Colonic mucosa (tissue), 4 donors: ENCODE measurements around the gene EPAS1. TPM values are rescaled to one million over a fixed set of nuclear protein-coding genes. Genes with fewer than 3 reads are reported as not detected.

Experiments
- DNase-seq: peaks from one replicate; pipeline ENCODE4 v3.0.0-alpha.2; 2020
- H3K27ac ChIP-seq: fragments of 200-600 bp; one replicate; pipeline ENCODE4 v1.8.0; 2021
- H3K27me3 ChIP-seq: fragments of 200-600 bp; one replicate; pipeline ENCODE4 v1.8.0; 2021
- H3K36me3 ChIP-seq: fragments of 200-600 bp; one replicate; pipeline ENCODE4 v1.8.0; 2021
- H3K4me1 ChIP-seq: fragments of 200-600 bp; one replicate; pipeline ENCODE4 v1.8.0; 2021; ENCODE audit warnings: mild to moderate bottlenecking
- H3K4me3 ChIP-seq: fragments of 200-600 bp; one replicate; pipeline ENCODE4 v1.8.0; 2021
- H3K9ac ChIP-seq, 2 donors: one replicate each; pipeline ENCODE4 v1.7.0; 2013; ENCODE audit warnings: control low read depth in 2 of 2, low read depth in 2 of 2, low read length in 2 of 2
- H3K9me3 ChIP-seq: fragments of 200-600 bp; one replicate; pipeline ENCODE4 v1.8.0; 2021
- CTCF ChIP-seq: fragments of 200-600 bp; IDR thresholded peaks from one replicate; pipeline ENCODE4 v1.8.0; 2022; ENCODE audit warnings: antibody characterized with exemption, mild to moderate bottlenecking
- intact Hi-C: fragments of 100-400 bp; cut with DNase I; formaldehyde crosslinking; loops from one replicate; pipeline ENCODE4 v1.14.1; 2022
- total RNA-seq, 2 donors: library from RNA; stranded (reverse); fragmentation: NEBNext Ultra II Directional in 1 of 2; extraction: Animal tissue kit (Norgen Biotek cat#: 25700) in 1 of 2; gene quantifications; one replicate each; pipeline ENCODE4 v1.2.1, GENCODE V29; 2021
- donor health status: healthy.
- donor health status: DM: no; HTN: no; CAD: no.
- donor health status: DM: no; HTN: no; CAD: no.

Gene EPAS1
- total RNA-seq, 2 donors from 2014 or later = 116 to 140 TPM

GRCh38 chr2:46382331-46383112 is 85.3 kb downstream of the EPAS1 start:
- H3K27me3 ChIP-seq = no peaks in the 10 kb centered on the region
- H3K36me3 ChIP-seq = no peaks in the 10 kb centered on the region
- no peak for DNase-seq
- no peak for TF ChIP-seq CTCF
- H3K4me1 ChIP-seq = no peaks in the 10 kb centered on the region
- no peak overlapping the region for H3K27ac ChIP-seq
- no peaks in the 10 kb centered on the region for H3K9me3 ChIP-seq
- H3K4me3 ChIP-seq = no peak overlapping the region
- H3K9ac ChIP-seq = no peak overlapping the region
- intact Hi-C loops = no loop called here

GRCh38 chr2:46383113-46383395 is 85.8 kb downstream of the EPAS1 start:
- Histone ChIP-seq H3K9me3 (no peaks in the 10 kb centered on the region), H3K4me3 (no peak overlapping the region), H3K4me1 (no peaks in the 10 kb centered on the region), H3K9ac (no peak overlapping the region), H3K27me3 (no peaks in the 10 kb centered on the region), H3K27ac (no peak overlapping the region), H3K36me3 (no peaks in the 10 kb centered on the region)
- no peak for DNase-seq
- TF ChIP-seq CTCF = no peak
- intact Hi-C loops = no loop called here

GRCh38 chr2:46383784-46384456 is 86.7 kb downstream of the EPAS1 start:
- no peak for DNase-seq
- Histone ChIP-seq H3K9ac (no peak overlapping the region), H3K4me1 (no peaks in the 10 kb centered on the region), H3K36me3 (no peaks in the 10 kb centered on the region), H3K27ac (no peak overlapping the region), H3K4me3 (no peak overlapping the region), H3K9me3 (no peaks in the 10 kb centered on the region), H3K27me3 (no peaks in the 10 kb centered on the region)
- TF ChIP-seq CTCF = no peak
- intact Hi-C loops = no loop called here

GRCh38 chr2:46384457-46384815 is 87.2 kb downstream of the EPAS1 start:
- Histone ChIP-seq H3K27ac (no peak overlapping the region), H3K9ac (no peak overlapping the region), H3K36me3 (no peaks in the 10 kb centered on the region), H3K27me3 (no peaks in the 10 kb centered on the region), H3K9me3 (no peaks in the 10 kb centered on the region), H3K4me3 (no peak overlapping the region), H3K4me1 (no peaks in the 10 kb centered on the region)
- intact Hi-C loops = no loop called here
- DNase-seq = no peak
- no peak for TF ChIP-seq CTCF

- TF ChIP-seq CTCF = no peak
- H3K27me3 ChIP-seq = no peaks in the 10 kb centered on the region
- intact Hi-C loops = no loop called here
- no peak overlapping the region for H3K27ac ChIP-seq
- no peak overlapping the region for H3K4me3 ChIP-seq
- DNase-seq = no peak
- no peaks in the 10 kb centered on the region for H3K36me3 ChIP-seq
- H3K9me3 ChIP-seq = no peaks in the 10 kb centered on the region
- H3K9ac ChIP-seq = no peak overlapping the region
- H3K4me1 ChIP-seq = no peaks in the 10 kb centered on the region
Measured at GRCh38 chr2:46385786-46386577, 88.8 kb downstream of the EPAS1 start.
